Stimulated activated CD8-positive, alpha-beta memory T cell treated with anti-CD3 and anti-CD28 coated beads, Interleukin-7, amount 100 ng/mL, for 24 hours (primary cell): Measurements from ENCODE around the gene LLPH.

Experiments used
- DNase-seq: peaks from one replicate; pipeline ENCODE4 v3.0.0-alpha.2; 2020; ENCODE audit warnings: low read depth

The LLPH gene

DNA sequence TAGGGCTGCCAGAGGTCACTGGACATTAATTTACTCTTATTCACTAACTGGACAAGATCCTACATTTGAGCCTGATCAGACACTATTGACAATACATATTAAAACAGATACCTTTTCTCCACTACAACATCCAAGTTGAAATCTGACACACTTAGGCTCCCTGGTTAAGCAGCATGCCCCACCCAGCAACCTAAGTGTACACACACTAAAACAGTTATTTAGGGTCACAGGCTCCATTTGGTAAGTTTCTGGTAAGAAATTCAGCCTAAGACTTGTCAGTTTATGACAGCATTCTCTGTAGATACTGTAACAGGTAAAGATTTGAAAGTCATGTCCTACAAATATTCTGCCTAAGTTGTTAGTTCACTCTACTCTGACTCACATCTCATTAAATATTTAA is 12.3 kb upstream of the LLPH start:
- no peak for DNase-seq

DNA sequence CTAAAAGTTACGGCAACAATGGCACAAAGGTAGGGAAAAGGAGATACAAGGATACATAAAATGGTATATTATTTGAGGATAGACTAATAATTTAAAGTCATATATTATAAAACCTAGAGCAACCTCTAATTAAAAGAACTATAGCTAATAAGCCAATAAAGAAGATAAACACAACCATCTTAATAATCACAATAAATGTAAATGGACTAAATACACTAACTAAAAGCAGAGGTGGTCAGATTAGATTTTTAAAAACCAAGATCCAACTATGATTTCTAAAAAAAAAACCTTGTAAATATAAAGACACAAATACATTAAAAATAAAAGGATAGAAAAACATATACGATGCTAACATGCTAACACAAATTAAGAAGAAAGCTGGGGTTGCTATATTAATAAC is 10.7 kb upstream of the LLPH start:
- DNase-seq: no peak

DNA sequence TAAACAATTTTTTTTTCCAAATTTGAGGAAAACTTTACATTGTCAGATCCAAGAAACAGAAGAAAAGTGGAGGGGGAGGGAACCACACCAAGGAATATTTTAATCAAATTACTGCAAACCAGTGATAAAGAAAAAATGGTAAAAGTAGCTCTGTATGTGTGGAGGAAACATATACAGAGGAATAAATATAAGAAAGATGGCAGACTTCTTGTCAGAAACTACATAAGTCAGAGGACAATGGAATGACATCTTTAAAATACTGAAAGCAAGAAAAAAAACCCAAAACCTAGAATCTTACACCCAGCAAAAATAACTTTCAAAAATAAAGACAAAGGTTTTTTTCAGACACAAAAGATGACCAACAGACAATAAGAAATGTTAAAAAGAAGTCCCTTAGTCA is 10.2 kb upstream of the LLPH start:
- DNase-seq: no peak

DNA sequence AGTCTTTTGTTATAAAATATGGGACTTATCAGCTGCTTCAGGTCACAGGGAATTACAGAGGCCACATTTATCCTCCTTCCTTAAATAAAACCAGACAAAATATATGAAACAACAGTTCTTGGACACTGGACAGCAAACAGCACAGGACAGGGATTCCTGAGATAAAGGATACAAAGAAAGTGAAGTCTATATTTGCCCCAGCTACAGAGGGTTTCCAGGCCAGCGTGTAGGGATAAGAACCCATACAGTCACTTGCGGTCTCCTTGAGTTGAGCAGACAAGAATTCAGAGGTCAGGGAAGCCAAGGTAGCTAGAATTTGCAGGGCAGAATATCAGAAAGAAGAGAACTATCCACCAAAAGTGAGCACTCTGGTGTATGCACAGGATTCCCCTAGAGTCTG is 8.8 kb upstream of the LLPH start:
- DNase-seq: no peak

DNA sequence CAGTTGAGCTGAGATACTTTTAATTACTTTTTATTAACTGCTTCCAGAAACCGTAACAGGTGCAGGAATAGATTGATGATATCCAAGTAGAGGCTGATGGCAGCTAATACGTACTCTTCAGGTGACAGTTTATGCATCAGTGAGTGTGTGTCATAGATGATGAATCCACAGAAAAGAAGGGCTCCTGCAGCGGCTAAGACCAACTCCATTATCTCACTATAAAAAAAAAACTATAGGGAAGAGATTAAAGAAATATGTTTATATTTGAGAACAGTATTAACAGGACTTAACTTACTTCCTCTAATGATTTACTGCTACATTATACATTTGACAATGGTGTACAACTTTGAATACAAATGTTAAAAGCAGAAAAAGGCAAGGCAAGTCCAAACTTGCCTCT is 7.4 kb upstream of the LLPH start:
- DNase-seq: no peak

DNA sequence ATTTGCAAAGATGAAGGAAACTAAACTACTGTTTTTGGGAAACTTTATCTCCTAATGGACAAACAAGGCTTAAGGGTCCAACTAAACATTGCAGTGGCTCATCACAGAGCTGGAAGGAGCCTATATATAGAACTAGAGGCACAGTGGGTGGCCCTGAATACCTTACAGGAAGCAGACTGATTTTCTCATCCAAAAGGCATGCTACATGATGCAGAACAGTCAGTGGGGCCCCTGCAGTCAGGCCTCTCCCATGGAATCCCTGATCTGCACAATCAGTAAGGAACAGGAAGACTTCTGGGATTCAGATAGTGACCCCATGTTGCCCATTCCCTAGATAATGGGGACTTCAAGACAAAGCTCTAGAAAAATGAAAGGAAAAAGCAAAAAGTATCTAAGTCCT is 1.9 kb upstream of the LLPH start:
- DNase-seq: no peak

DNA sequence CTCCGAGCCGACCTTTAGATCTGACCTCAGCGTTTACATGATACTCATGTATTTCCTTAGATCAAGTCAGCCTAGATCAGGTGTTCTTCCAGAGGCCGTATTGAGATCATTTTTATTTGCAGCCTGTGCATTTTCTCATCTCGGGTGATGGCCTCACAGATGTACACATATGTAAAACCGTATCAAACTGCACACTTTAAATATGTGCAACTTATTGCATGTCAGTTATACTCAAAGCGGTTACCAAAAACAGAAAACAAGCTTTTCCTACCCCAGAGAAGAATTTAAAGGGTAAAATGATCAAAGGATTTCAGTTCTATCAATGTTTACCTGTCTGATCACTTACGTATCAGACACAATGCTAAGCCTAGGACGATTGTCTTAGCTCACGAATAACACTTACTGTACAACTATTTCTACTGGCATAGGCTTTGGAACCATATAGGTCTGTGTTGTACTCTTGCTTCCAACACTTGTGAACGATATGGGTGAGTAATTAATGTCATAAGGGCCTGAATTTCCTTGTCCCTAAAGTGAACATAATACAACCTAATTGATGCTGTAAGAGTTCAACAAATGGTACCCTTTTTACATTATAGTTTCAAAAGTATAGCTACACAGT is 628 bp upstream of the LLPH start:
- no peak for DNase-seq

DNA sequence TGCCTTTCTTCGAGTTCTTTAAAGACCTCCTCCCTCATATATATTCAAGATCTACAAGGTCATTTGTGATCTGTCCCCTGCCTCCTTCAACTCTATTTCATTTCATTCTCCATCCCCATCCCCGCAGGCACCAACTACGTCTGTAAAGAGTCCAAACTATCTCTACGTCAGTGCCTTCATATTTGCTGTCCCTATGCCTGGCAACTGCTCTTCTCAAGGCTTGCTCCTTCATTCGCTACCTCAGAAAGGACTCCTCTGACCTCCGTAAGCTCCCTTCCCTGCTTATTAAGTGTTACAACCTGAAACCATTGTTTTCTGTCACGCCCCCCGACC is 650 bp downstream of the LLPH start:
- no peak for DNase-seq

DNA sequence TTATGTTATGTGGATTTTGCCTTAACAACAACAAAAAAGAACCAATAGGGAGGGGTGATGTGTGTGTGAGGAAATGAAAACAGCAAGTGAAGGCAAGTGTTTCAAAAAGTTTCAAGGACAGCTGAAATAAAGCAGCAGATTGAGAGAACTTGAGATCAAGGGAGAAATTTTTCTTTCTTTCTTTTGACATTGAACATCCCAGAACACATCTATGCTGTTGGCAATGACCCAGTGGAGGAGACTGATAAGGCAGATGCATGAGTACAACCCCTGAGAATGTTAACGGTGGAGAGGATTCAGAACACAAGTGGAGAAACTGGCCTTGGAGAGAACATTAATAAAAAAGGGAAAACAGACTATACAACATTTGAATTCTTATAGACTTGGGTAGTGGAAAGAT is 2.9 kb downstream of the LLPH start:
- DNase-seq: no peak

DNA sequence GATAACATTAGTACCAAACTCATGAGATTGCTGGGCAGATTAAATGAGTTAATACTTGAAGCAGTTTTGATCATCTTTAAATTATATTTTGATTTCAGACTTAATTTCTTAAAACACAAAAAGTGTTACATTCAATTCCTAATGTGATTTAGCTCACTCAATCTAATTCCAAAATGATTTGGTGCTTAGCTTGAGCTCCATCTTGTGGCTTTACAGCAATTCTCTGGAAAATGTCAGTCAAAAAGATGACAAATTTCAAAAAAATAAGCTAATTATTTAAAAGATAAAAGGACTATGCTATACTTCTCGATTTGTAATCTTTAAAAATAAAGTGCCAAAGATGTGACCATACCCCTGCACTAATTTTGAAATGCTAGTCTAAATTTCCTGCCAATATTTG is 10.1 kb downstream of the LLPH start:
- DNase-seq: no peak

DNA sequence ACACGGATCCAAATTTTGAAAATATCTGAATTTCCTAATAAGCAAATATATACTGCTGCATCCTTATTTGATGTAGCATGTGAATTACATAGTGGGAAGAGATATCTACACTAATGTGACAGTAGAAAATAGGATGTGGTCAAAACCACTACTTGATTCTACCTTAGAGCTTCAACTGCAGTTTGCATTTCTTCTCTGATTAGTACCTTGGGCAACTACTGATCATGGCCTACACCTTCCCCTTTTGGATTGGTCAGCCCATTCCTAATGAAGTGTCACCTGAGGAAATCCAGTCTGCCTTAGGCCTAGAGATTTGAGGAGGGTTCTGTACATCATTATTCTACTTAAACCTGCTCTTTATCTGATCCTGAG is 10.7 kb downstream of the LLPH start:
- DNase-seq: no peak

DNA sequence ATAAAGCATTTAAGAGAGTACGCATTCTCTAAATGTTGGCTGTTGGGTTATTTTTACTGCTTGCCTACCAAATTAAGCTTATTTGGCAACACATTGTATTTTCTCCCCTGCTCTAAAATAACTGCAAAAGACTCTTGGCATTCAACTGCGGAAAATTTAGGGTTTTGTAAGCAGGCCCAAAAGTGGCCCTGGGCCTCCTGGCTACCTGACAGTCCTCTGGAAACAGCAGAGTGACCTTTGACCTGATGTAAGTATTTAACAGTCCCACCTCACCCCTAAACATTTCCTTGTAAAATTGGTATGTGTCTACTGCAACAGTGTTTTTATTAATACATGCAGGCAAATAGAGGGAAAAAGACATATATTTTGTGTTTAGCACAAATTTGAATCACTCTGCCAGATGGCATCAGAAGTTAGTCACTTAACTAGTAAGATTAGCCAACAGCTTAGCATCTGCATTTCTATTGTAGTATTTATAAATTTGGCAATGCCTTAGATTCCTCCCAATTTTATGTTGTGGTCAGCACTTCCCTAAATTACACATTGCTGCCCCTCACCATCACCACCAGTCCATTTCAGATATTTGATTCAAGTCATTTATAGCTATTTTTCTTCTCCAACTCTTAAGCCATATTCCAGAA is 11.2 kb downstream of the LLPH start:
- DNase-seq: no peak

DNA sequence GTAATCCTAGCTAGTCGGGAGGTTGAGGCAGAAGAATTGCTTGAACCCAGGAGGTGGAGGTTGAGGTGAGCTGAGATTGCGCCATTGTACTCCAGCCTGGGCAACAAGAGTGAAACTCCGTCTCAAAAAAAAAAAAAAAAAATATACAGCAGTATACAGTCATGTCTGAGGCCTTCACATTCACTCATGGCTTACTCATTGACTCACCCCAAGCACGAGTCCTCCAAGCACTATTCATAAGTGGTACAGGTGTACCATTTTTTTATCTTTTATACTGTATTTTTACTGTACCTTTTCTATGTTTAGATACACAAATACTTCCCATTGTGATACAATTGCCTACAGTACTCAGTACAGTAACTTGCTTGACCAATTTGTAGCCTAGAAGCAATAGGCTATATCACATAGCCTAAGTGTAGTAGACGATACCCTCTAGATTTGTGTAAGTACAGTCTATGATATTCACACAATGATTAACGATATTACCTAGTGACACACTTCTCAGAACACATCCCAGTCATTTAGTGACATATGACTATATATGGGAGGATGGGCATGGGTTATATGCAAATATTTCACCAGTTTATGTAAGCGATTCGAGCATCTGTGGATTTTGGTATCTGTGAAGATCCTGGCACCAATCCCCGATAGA is 12.2 kb downstream of the LLPH start:
- no peak for DNase-seq

DNA sequence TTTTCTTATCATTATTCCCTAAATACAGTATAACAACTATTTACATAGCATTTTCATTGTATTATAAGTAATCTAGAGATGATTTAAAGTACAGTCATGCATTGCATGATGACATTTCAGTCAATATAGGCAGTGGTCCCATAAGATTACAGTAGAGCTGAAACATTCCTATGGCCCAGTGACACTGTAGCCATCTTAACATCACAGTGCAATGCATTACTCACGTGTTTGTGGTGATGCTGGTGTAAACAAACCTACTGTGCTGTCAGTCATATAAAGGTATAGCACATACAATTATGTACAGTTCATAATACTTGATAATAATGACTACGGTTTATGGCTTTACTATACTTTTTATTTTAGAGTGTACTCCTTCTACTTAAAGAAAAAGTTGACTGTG is 13.3 kb downstream of the LLPH start:
- no peak for DNase-seq

DNA sequence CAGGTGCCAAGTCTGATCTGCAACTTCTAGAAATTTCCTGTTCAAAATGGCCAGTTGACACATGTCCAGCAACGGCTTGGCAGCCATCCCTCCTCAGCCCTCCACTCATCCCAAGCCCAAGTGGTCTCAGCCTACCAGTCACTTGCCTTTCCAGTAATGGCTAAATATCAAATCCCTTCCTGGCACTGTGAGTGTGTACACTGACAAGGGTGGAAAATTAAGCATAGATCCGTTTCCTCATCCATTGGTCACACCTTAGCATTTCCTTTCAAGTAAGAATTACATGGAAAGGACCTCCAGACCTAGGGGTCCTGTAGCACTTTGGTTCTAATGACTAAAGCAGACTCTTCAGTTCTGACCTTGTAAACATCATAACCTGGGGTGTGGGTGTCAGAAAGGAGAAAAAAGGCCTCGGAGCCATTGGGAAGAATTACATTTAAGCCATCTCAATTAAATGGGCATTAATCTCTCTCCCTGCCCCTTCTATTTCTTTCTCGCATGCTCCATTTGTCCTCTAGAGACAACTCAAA is 15.4 kb downstream of the LLPH start:
- no peak for DNase-seq

DNA sequence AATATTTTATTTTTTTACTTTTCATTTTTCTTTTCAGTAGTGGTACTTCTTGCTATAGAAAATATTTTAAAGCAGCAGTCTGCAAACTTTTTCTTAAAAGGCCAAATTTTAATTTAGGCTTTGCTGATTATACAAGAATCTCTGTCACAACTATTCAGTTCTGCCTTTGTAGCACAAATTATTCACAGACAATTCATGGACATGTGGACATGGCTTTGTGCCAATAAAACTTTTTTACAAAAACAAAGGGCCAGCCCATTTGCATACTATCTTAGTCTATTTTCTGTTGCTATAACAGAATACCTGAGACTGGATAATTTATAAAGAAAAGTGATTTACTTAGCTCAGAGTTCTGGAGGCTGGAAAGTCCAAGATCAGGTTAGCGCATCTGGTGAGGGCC is 17.1 kb downstream of the LLPH start:
- DNase-seq: no peak

DNA sequence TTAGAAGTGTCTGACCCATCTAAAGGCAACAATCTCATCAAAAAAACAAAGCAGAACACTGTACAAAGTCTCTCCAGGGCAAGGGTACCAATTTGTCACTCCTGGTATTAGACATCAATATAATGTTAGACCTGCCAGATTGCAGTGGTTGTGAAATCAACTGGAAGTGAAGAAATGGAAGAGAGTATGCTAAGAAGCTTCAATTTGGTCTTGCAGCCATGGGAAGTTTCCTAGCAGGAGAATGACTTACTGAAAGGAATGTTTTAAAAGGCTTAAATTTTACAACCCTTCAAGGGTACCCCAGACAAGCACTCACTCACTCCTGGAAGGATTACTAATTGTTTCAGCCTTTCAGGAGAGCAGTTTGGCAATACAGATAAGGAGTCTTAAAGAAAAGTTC is 18.9 kb downstream of the LLPH start:
- DNase-seq: no peak

DNA sequence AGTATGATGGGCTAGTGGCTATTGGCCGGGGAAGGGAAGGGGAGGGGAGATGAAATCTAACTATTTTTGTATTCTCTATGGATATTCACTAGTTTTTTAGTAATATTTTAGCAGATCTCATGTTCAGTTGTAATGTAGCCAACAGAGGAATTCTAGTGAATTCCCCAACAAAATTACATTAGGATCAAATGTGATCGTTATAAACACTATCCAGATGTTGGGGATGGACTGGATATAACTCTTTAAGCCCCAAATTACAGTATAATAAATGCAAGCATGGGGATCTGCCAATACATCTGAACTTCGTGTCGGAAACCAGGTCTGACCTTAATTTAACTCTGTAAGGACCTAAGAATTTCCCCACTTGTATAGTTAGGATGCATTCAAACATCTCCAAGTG is 21.5 kb downstream of the LLPH start:
- DNase-seq: no peak

DNA sequence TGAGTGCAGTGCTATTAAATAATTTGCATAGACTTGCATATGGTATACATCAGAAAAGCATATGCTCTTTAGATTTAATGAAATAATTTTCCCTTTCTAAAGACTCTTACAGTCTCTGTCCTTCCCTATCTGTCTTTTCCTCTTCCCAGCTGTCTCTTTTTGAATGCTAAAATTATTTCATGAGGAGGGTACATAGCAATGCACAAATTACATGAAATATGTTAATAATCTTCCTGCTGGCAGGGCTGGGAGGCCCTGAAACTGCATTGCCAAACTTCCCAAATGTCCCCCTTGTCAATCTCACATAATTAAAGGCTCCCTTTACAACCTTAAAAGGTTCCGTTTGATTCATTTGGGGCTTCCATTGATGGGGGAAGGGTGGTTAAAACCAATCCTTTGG is 22.2 kb downstream of the LLPH start:
- DNase-seq: no peak

DNA sequence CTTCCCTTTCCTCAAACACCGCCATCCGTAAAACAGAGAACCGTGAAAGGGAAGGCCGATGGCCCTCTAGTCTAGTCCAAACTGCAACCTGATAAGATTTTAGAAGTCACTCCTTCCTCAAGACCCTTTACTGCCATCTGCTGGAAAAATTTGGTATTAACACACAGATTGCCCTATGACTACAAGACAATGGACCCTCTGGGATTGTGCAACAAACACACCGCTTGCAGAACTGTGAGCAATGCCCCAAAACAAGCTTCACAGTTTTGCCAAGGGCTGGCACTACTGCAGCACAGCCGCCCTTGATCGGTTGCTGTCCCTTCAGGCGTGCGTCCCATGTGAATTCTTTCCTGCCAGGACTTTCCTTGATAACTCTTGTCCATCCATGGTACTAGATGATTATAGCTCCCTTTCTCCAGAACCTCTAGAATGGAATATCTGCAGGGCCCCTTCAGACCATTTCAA is 23.1 kb downstream of the LLPH start:
- DNase-seq: no peak

DNA sequence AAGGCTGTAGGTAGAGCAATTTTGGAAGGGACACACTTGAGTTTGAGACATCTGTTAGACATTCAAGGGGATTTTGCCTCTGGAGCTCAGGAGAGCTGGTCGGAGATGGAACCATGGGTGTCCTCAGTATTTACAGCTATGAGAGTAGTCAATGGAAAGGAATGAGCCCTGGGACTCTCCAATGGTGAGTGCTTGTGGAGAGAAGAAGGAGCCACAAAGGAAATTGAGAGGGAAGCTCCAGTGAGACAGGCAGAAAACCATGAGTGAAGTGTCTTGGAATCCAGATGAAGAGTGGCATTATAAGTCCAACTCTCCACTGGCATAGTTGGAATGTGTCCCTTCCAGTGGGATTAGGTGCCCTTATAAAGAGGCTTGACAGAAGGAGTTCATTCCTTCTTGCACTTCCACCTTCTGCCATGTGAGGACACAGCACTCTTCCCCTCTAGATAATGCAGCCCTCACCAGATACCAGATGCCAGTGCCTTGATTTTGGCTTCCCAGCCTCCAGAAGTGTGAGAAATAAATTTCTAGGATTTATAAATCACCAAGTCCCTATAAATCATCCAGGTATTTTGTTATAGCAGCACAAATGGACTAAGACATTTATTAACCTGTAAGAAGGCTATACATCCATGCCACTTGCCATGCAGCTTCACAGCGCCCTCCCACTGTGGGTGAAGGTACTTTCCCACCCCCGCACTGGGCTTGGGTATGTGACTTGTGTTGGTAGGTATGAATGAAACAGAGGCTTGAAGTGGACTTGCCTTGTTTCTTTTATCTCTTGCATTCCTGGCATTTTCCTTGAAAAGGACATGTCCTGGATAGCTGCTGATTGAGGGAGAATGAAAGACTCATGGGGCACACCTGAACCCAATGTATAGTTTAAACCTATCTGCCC is 27.3 kb downstream of the LLPH start:
- DNase-seq: no peak

DNA sequence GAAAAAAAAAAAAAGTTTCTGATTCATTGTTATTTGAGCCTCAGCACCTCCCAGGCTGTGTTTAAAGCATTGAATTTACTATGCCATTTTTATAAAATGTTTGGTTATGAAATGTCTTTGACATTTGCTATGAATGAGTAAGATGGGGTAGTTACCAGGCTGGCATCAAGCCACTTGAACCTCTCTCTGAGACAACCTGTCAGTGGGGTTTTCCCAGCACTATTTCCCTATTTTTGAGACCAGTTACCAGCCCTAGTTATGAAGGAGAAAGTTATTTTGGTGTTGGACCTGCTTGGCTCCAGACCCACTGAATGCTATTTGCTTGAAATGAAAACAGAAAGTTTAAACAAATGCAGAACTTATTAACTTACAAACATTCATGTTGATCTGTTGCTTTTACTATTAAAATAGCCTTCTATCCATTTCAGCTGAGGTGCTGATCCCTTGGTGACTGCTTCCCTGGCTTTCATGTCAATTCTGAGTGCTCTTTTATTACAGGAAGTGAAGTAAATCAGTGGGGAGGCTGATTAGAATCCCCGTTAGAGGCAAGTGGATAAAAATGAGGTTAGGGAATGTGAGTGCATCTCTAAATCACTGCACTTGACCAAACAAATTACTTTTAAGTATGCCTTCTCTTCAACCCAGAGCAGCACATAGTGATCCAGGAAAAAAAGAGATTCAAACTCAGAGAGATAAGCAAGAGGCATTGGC is 37.8 kb downstream of the LLPH start:
- no peak for DNase-seq
